HepG2 (cell line): ENCODE measurements around the gene CKAP2L. TPM values are rescaled to one million over a fixed set of nuclear protein-coding genes. Genes with fewer than 3 reads are reported as not detected.

Experiments
- ARID4A ChIP-seq: sonication (generic); formaldehyde crosslinking; IDR thresholded peaks from 2 replicates; pipeline ENCODE4 v1.5.0; 2020; ENCODE audit warnings: mild to moderate bottlenecking, missing genetic modification reagents, borderline replicate concordance
- CERS6 ChIP-seq: sonication (generic); formaldehyde crosslinking; IDR thresholded peaks from 2 replicates; pipeline ENCODE4 v1.5.0; 2020; ENCODE audit warnings: missing genetic modification reagents
- KAT2B ChIP-seq: fragments of 150-350 bp; IDR thresholded peaks from 2 replicates; pipeline ENCODE4 v1.6.1; 2014; ENCODE audit warnings: low read depth, low read length, borderline replicate concordance
- MEIS1 ChIP-seq: sonication (generic); formaldehyde crosslinking; IDR thresholded peaks from 2 replicates; pipeline ENCODE4 v1.9.0; 2021; ENCODE audit warnings: mild to moderate bottlenecking, missing genetic modification reagents, moderate library complexity, borderline replicate concordance
- ZNF263 ChIP-seq: sonication (generic); formaldehyde crosslinking; IDR thresholded peaks from 2 replicates; pipeline ENCODE4 v1.4.0; 2020; ENCODE audit warnings: missing genetic modification reagents
- ZNF383 ChIP-seq: sonication (generic); formaldehyde crosslinking; IDR thresholded peaks from 2 replicates; pipeline ENCODE4 v1.4.0; 2020; ENCODE audit warnings: missing genetic modification reagents, mild to moderate bottlenecking, borderline replicate concordance
- ZNF407 ChIP-seq: sonication (generic); formaldehyde crosslinking; IDR thresholded peaks from one replicate; pipeline ENCODE4 v1.5.1; 2020; ENCODE audit warnings: mild to moderate bottlenecking, missing genetic modification reagents; ENCODE audit errors: not compliant biosample characterization
- ZNF562 ChIP-seq: sonication (generic); formaldehyde crosslinking; IDR thresholded peaks from 2 replicates; pipeline ENCODE4 v1.8.0; 2022; ENCODE audit warnings: missing genetic modification reagents, borderline replicate concordance
- ZNF580 ChIP-seq: IDR thresholded peaks from 2 replicates; pipeline ENCODE4 v1.6.1; 2016; ENCODE audit warnings: low read depth, borderline replicate concordance
- ZNF639 ChIP-seq: conservative IDR thresholded peaks from 2 replicates; pipeline ENCODE4 v1.6.1; 2018; ENCODE audit warnings: missing genetic modification reagents
- ZNF775 ChIP-seq: sonication (generic); formaldehyde crosslinking; IDR thresholded peaks from 2 replicates; pipeline ENCODE4 v1.4.0; 2020; ENCODE audit warnings: missing genetic modification reagents, mild to moderate bottlenecking, moderate library complexity, borderline replicate concordance
- polyA plus RNA-seq, 8 experiments: library from polyadenylated mRNA; depleted of rRNA in 3 of 8; stranded (reverse) in 7 of 8; unstranded in 1 of 8; fragments of >200 nt; fragmentation: Illumina TruSeq in 4 of 8; extraction: Trizol in 4 of 8; gene quantifications; 2 replicates each; pipeline versions ENCODE4 v1.2.1 to v1.2.3, GENCODE V29; 2011 to 2016; ENCODE audit warnings: low read depth in 4 of 8, missing spikeins in 1 of 8, mixed read lengths in 1 of 8; ENCODE audit not compliant: insufficient read depth in 1 of 8
- total RNA-seq, 5 experiments: library from RNA; depleted of rRNA; stranded (reverse); fragments of >200 nt; fragmentation: Illumina TruSeq; extraction: Trizol; gene quantifications; 2 replicates each; pipeline ENCODE4 v1.2.3, GENCODE V29; 2016; ENCODE audit warnings: low read depth in 1 of 5

CKAP2L gene
- total and polyA plus RNA-seq, 2 of the 13 experiments (the other 11 are each of a cell fraction or from before 2014, with no cell fraction given): 7.1 to 9.5 TPM

GRCh38 chr2:112764071-112765044 is at the start of gene CKAP2L (continued):
- no peak for TF ChIP-seq ZNF407 (CRISPR knock-in tag)
- peak; percentile 63 for TF ChIP-seq ZNF263 (CRISPR knock-in tag)
- TF ChIP-seq ZNF639 (CRISPR knock-in tag): no peak
- TF ChIP-seq ZNF562 (CRISPR knock-in tag): peak; percentile 71; the same call in 1 of the 2 replicates
- TF ChIP-seq ZNF775 (CRISPR knock-in tag): no peak
- TF ChIP-seq CERS6: peak; percentile 73; the same call in 1 of the 2 replicates
- TF ChIP-seq ZNF383 (CRISPR knock-in tag): peak; percentile 65; the same call in 1 of the 2 replicates
- no peak for TF ChIP-seq KAT2B
- no peak for TF ChIP-seq MEIS1 (CRISPR knock-in tag)
- peak; percentile 100 for TF ChIP-seq ARID4A (CRISPR knock-in tag)
- TF ChIP-seq ZNF580 (CRISPR knock-in tag): no peak; the same call in 1 of the 2 replicates
